ENCODE measurements around the gene ARID1B. TPM values are rescaled to one million over a fixed set of nuclear protein-coding genes. Genes with fewer than 3 reads are reported as not detected.

ARID1B gene
- total RNA-seq, 1 experiment from 2014 or later = 60.3 TPM

DNA sequence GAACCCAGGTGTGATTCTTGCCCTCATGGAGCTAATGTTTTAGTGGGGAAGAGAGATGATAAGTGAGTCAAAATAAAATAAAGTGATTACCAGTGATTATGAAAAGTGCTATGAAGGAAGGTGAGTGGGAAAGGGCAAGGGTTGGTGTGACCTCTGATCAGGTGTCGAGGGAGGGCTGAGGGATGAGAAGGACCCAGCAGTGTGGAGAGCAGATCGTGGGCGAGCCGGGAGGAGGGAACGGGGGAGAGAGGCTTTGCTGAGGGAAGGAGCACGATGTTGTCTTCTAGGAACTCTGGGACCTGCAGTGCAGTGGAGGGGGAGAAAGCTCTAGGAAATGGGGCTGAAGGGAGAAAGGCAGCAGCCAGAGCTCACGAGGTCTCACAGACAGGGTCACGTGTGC, 354.1 kb downstream of the ARID1B start:
- Mint-ChIP-seq H3K9me3 (no peaks in the 10 kb centered on the region), H3K36me3 (peaks cover 10% of the 10 kb centered on the region), H3K27me3 (ENCODE audit: low read depth) (no peaks in the 10 kb centered on the region), H3K4me1 (peaks cover 4% of the 10 kb centered on the region), H3K4me3 (no peak overlapping the region), H3K27ac (peak overlapping the region; percentile 1; the same call in 1 of the 2 replicates)
- no peak for ATAC-seq
- POLR2A ChIA-PET = no interaction called here
- CTCF ChIA-PET = interaction anchor here (1.6 kb wide), 1 partner anchor 53 kb away, joined by 5 read pairs; no protein-coding TSS in a partner anchor
- no peak for TF ChIP-seq ZBTB43 (CRISPR knock-in tag; IDR thresholded peaks at IDR 0.05)
- TF ChIP-seq ZNF396 (CRISPR knock-in tag; IDR thresholded peaks at IDR 0.05; ENCODE audit: borderline replicate concordance) = no peak
- TF ChIP-seq ZNF263 (CRISPR knock-in tag; IDR thresholded peaks at IDR 0.05; ENCODE audit: low read depth) = no peak
- TF ChIP-seq FOXJ3 (CRISPR knock-in tag; IDR thresholded peaks at IDR 0.05; ENCODE audit: borderline replicate concordance) = no peak
- TF ChIP-seq PRRX2 (CRISPR knock-in tag; IDR thresholded peaks at IDR 0.05) = no peak
- no peak for TF ChIP-seq ATF2 (CRISPR knock-in tag; IDR thresholded peaks at IDR 0.05; ENCODE audit: borderline replicate concordance, low read depth)
- no peak for TF ChIP-seq ESRRA (CRISPR knock-in tag; IDR thresholded peaks at IDR 0.05; ENCODE audit: borderline replicate concordance)
- no peak for TF ChIP-seq CREM (CRISPR knock-in tag; IDR thresholded peaks at IDR 0.05)
- TF ChIP-seq, protein P1, sequence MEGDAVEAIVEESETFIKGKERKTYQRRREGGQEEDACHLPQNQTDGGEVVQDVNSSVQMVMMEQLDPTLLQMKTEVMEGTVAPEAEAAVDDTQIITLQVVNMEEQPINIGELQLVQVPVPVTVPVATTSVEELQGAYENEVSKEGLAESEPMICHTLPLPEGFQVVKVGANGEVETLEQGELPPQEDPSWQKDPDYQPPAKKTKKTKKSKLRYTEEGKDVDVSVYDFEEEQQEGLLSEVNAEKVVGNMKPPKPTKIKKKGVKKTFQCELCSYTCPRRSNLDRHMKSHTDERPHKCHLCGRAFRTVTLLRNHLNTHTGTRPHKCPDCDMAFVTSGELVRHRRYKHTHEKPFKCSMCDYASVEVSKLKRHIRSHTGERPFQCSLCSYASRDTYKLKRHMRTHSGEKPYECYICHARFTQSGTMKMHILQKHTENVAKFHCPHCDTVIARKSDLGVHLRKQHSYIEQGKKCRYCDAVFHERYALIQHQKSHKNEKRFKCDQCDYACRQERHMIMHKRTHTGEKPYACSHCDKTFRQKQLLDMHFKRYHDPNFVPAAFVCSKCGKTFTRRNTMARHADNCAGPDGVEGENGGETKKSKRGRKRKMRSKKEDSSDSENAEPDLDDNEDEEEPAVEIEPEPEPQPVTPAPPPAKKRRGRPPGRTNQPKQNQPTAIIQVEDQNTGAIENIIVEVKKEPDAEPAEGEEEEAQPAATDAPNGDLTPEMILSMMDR (IDR thresholded peaks at IDR 0.05) = no peak
- TF ChIP-seq, protein P2, sequence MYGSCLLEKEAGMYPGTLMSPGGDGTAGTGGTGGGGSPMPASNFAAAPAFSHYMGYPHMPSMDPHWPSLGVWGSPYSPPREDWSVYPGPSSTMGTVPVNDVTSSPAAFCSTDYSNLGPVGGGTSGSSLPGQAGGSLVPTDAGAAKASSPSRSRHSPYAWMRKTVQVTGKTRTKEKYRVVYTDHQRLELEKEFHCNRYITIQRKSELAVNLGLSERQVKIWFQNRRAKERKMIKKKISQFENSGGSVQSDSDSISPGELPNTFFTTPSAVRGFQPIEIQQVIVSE (CRISPR knock-in tag; IDR thresholded peaks at IDR 0.05; ENCODE audit: borderline replicate concordance) = no peak
- TF ChIP-seq, protein P3, sequence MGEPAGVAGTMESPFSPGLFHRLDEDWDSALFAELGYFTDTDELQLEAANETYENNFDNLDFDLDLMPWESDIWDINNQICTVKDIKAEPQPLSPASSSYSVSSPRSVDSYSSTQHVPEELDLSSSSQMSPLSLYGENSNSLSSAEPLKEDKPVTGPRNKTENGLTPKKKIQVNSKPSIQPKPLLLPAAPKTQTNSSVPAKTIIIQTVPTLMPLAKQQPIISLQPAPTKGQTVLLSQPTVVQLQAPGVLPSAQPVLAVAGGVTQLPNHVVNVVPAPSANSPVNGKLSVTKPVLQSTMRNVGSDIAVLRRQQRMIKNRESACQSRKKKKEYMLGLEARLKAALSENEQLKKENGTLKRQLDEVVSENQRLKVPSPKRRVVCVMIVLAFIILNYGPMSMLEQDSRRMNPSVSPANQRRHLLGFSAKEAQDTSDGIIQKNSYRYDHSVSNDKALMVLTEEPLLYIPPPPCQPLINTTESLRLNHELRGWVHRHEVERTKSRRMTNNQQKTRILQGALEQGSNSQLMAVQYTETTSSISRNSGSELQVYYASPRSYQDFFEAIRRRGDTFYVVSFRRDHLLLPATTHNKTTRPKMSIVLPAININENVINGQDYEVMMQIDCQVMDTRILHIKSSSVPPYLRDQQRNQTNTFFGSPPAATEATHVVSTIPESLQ (CRISPR knock-in tag; IDR thresholded peaks at IDR 0.05) = no peak
- no peak for TF ChIP-seq TP53 (CRISPR knock-in tag; IDR thresholded peaks at IDR 0.05)
- TF ChIP-seq KAT7 (CRISPR knock-in tag; IDR thresholded peaks at IDR 0.05; ENCODE audit: borderline replicate concordance) = no peak
- no peak for TF ChIP-seq TEAD4 (CRISPR knock-in tag; IDR thresholded peaks at IDR 0.05)
- no peak for TF ChIP-seq NFATC4 (CRISPR knock-in tag; IDR thresholded peaks at IDR 0.05)
- TF ChIP-seq ZNF423 (CRISPR knock-in tag; IDR thresholded peaks at IDR 0.05) = no peak
- no peak for TF ChIP-seq HMGA2 (CRISPR knock-in tag; IDR thresholded peaks at IDR 0.05)
- TF ChIP-seq, protein P4, sequence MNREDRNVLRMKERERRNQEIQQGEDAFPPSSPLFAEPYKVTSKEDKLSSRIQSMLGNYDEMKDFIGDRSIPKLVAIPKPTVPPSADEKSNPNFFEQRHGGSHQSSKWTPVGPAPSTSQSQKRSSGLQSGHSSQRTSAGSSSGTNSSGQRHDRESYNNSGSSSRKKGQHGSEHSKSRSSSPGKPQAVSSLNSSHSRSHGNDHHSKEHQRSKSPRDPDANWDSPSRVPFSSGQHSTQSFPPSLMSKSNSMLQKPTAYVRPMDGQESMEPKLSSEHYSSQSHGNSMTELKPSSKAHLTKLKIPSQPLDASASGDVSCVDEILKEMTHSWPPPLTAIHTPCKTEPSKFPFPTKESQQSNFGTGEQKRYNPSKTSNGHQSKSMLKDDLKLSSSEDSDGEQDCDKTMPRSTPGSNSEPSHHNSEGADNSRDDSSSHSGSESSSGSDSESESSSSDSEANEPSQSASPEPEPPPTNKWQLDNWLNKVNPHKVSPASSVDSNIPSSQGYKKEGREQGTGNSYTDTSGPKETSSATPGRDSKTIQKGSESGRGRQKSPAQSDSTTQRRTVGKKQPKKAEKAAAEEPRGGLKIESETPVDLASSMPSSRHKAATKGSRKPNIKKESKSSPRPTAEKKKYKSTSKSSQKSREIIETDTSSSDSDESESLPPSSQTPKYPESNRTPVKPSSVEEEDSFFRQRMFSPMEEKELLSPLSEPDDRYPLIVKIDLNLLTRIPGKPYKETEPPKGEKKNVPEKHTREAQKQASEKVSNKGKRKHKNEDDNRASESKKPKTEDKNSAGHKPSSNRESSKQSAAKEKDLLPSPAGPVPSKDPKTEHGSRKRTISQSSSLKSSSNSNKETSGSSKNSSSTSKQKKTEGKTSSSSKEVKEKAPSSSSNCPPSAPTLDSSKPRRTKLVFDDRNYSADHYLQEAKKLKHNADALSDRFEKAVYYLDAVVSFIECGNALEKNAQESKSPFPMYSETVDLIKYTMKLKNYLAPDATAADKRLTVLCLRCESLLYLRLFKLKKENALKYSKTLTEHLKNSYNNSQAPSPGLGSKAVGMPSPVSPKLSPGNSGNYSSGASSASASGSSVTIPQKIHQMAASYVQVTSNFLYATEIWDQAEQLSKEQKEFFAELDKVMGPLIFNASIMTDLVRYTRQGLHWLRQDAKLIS (CRISPR knock-in tag; IDR thresholded peaks at IDR 0.05; ENCODE audit: borderline replicate concordance) = no peak
- no peak for TF ChIP-seq ELF4 (CRISPR knock-in tag; IDR thresholded peaks at IDR 0.05; ENCODE audit: low read depth)
- no peak for DNase-seq (ENCODE audit: low spot score)
